GM18520 (cell line): Measurements from ENCODE around the gene UBA1.
"Not testable (repeated sequence)": the region's sequence is repeated elsewhere in the genome, so short reads cannot be mapped to it uniquely, and the experiment has no call there.

Source experiments
- ATAC-seq: cut with Tn5 transposase; IDR thresholded peaks from one replicate; pipeline ENCODE4 v1.9.1; 2021; ENCODE audit not compliant: unreplicated experiment

The UBA1 gene

DNA sequence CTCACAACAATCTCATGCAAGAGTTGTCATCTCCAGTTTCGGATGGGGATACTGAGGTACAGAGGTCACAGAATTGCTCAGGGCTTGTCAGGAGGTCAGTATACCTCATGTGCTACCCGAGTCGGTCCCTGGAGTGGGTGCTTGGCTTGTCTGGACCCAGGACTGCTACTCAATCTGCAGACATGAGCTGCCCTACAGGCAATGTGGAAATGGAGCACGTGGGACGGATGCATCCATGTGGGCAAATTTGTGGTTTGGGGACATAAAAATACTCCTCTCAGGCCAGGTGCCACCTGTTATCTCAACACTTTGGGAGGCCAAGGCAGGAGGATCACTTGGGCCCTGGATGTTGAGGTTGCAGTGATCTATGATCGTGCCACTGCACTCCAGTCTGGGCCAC lies 54.9 kb downstream of the UBA1 start:
- no peak for ATAC-seq

GRCh38 chrX:47250017-47250347 lies 56.4 kb downstream of the UBA1 start:
- no peak for ATAC-seq

GRCh38 chrX:47257620-47258019 lies 64.0 kb downstream of the UBA1 start:
- not testable (repeated sequence) for ATAC-seq
